Measurements from ENCODE around the gene GMCL2.
A peak's percentile ranks its signal among the peaks of the same experiment; 100 is the strongest.

GMCL2 gene

GRCh38 chr5:178232920-178233429 lies 45.8 kb upstream of the GMCL2 start:
- TF ChIP-seq, protein P1, sequence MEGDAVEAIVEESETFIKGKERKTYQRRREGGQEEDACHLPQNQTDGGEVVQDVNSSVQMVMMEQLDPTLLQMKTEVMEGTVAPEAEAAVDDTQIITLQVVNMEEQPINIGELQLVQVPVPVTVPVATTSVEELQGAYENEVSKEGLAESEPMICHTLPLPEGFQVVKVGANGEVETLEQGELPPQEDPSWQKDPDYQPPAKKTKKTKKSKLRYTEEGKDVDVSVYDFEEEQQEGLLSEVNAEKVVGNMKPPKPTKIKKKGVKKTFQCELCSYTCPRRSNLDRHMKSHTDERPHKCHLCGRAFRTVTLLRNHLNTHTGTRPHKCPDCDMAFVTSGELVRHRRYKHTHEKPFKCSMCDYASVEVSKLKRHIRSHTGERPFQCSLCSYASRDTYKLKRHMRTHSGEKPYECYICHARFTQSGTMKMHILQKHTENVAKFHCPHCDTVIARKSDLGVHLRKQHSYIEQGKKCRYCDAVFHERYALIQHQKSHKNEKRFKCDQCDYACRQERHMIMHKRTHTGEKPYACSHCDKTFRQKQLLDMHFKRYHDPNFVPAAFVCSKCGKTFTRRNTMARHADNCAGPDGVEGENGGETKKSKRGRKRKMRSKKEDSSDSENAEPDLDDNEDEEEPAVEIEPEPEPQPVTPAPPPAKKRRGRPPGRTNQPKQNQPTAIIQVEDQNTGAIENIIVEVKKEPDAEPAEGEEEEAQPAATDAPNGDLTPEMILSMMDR (IDR thresholded peaks at IDR 0.05; ENCODE audit: insufficient read depth, low read length, poor library complexity, severe bottlenecking): no peak
- TF ChIP-seq EZH2phosphoT487 (conservative IDR thresholded peaks at IDR 0.05; ENCODE audit: low read length): no peak
- H3K4me2 ChIP-seq (ENCODE audit: low read depth, low read length, poor library complexity, severe bottlenecking): peak overlapping the region; percentile 88
- peaks cover 27% of the 10 kb centered on the region for H3K79me2 ChIP-seq (ENCODE audit: insufficient read depth, low read length)
- H3K9me2 ChIP-seq (replicated peaks; ENCODE audit: insufficient read depth, low read length): no peaks in the 10 kb centered on the region
- peak overlapping the region; percentile 89 for H3K9ac ChIP-seq (ENCODE audit: low read length)
- H3K27me3 ChIP-seq (ENCODE audit: low read length): no peaks in the 10 kb centered on the region
- no peaks in the 10 kb centered on the region; the same call in 1 of the 2 replicates for H3K36me3 ChIP-seq (ENCODE audit: low read length)
- H3F3A ChIP-seq (ENCODE audit: insufficient read depth): peaks cover 17% of the 10 kb centered on the region
- no peaks in the 10 kb centered on the region for H3K9me3 ChIP-seq (ENCODE audit: insufficient read depth, low read length)
- peak overlapping the region; percentile 78 for H3K4me3 ChIP-seq (ENCODE audit: insufficient read depth, low read length, poor library complexity, severe bottlenecking)
- H2AFZ ChIP-seq (ENCODE audit: low read depth, low read length, severe bottlenecking): peak overlapping the region; percentile 89
- H4K20me1 ChIP-seq (ENCODE audit: low read depth, low read length): no peaks in the 10 kb centered on the region
- H3K27ac ChIP-seq (ENCODE audit: low read depth, low read length): peak overlapping the region; percentile 75

GRCh38 chr5:178232124-178232919 lies 45.2 kb upstream of the GMCL2 start, which contains the start of gene PHYKPL:
TSS of gene PHYKPL (minus strand) at chr5:178232802. CDS start at chr5:178232550, 252 bp downstream.
- Histone ChIP-seq H3K27ac (ENCODE audit: low read depth, low read length) (peak within 1 kb of the TSS; percentile 75), H3F3A (ENCODE audit: insufficient read depth) (peaks cover 17% of the 10 kb centered on the region), H2AFZ (ENCODE audit: low read depth, low read length, severe bottlenecking) (peak within 1 kb of the TSS; percentile 89), H4K20me1 (ENCODE audit: low read depth, low read length) (no peaks in the 10 kb centered on the region), H3K9me2 (replicated peaks; ENCODE audit: insufficient read depth, low read length) (no peaks in the 10 kb centered on the region), H3K79me2 (ENCODE audit: insufficient read depth, low read length) (peaks cover 27% of the 10 kb centered on the region), H3K4me2 (ENCODE audit: low read depth, low read length, poor library complexity, severe bottlenecking) (peak within 1 kb of the TSS; percentile 88), H3K27me3 (ENCODE audit: low read length) (no peaks in the 10 kb centered on the region), H3K9me3 (ENCODE audit: insufficient read depth, low read length) (no peaks in the 10 kb centered on the region), H3K36me3 (ENCODE audit: low read length) (no peaks in the 10 kb centered on the region; the same call in 1 of the 2 replicates), H3K4me3 (ENCODE audit: insufficient read depth, low read length, poor library complexity, severe bottlenecking) (peak within 1 kb of the TSS; percentile 78), H3K9ac (ENCODE audit: low read length) (peak within 1 kb of the TSS; percentile 89)
- TF ChIP-seq, protein P1 (IDR thresholded peaks at IDR 0.05; ENCODE audit: insufficient read depth, low read length, poor library complexity, severe bottlenecking): no peak
- no peak for TF ChIP-seq EZH2phosphoT487 (conservative IDR thresholded peaks at IDR 0.05; ENCODE audit: low read length)

- peak overlapping the region; percentile 89 for H2AFZ ChIP-seq (ENCODE audit: low read depth, low read length, severe bottlenecking)
- TF ChIP-seq, protein P1 (IDR thresholded peaks at IDR 0.05; ENCODE audit: insufficient read depth, low read length, poor library complexity, severe bottlenecking): no peak
- no peak for TF ChIP-seq EZH2phosphoT487 (conservative IDR thresholded peaks at IDR 0.05; ENCODE audit: low read length)
- no peaks in the 10 kb centered on the region for H4K20me1 ChIP-seq (ENCODE audit: low read depth, low read length)
- H3K9me3 ChIP-seq (ENCODE audit: insufficient read depth, low read length): no peaks in the 10 kb centered on the region
- H3K9ac ChIP-seq (ENCODE audit: low read length): peak overlapping the region; percentile 89
- H3F3A ChIP-seq (ENCODE audit: insufficient read depth): peaks cover 17% of the 10 kb centered on the region
- H3K36me3 ChIP-seq (ENCODE audit: low read length): no peaks in the 10 kb centered on the region; the same call in 1 of the 2 replicates
- H3K4me2 ChIP-seq (ENCODE audit: low read depth, low read length, poor library complexity, severe bottlenecking): peak overlapping the region; percentile 88
- H3K79me2 ChIP-seq (ENCODE audit: insufficient read depth, low read length): peaks cover 27% of the 10 kb centered on the region
- peak overlapping the region; percentile 78 for H3K4me3 ChIP-seq (ENCODE audit: insufficient read depth, low read length, poor library complexity, severe bottlenecking)
- no peaks in the 10 kb centered on the region for H3K27me3 ChIP-seq (ENCODE audit: low read length)
- H3K9me2 ChIP-seq (replicated peaks; ENCODE audit: insufficient read depth, low read length): no peaks in the 10 kb centered on the region
- H3K27ac ChIP-seq (ENCODE audit: low read depth, low read length): peak overlapping the region; percentile 75
Measured at GRCh38 chr5:178231539-178232123, 44.5 kb upstream of the GMCL2 start.
